ENCODE results near the gene ZNF490. TPM values are rescaled to one million over a fixed set of nuclear protein-coding genes. Genes with fewer than 3 reads are reported as not detected.
"Not testable (repeated sequence)": the region's sequence is repeated elsewhere in the genome, so short reads cannot be mapped to it uniquely, and the experiment has no call there.

The ZNF490 gene
- total RNA-seq = 10 to 100 TPM in 1 of 2 donors, 1 to 10 TPM in 1; 7.3 to 11.1 TPM

DNA sequence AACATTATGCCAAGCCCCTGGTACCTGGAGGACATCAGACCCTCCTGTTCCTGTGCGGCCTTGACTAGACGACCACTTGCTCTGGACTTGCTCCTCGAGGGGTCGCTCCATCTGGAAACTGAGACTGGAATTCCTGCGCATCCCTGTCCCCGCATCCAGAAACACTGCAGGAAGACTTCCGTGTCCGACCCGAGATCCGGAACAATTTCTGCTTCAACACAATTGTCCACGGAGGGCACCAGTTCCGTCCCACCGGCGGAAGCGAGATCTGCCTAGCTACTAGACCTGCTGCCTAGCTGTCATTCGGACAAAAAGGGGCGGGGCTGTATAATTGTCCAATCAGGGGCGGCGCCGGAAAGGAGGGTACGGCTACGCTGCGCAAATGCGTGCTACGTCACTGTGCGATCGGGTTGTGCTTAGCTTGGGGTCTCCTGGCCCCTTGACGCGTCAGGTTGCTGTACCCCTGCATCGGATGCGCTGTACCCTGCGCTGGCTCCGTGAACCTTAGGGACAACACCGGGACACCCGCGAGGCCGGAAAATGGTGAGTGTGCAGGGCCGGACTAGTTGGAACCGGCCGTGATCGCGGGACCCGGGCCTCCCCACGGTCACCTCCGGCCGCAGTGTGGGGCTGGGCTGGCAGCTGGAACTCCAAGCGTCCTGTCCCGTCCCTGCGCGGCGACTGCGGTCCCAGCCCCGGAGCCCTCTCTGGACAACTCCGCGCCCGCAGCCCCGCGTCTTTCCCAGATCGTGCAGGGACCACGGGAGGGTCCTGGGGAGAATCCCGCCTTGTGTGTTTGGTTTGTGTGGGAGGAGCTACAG lies at the start of gene ZNF490, which contains the start of gene ZNF791:
Gene ZNF490 (minus strand): TSS at position 274 of the 821 bp plus-strand sequence. CDS start 133 bp downstream, at position 141.
Gene ZNF791 (plus strand): TSS at position 381 of the 821 bp plus-strand sequence. CDS start 160 bp downstream, at position 541.
- H3K9me3 Mint-ChIP-seq = no peaks in the 10 kb centered on the region

DNA sequence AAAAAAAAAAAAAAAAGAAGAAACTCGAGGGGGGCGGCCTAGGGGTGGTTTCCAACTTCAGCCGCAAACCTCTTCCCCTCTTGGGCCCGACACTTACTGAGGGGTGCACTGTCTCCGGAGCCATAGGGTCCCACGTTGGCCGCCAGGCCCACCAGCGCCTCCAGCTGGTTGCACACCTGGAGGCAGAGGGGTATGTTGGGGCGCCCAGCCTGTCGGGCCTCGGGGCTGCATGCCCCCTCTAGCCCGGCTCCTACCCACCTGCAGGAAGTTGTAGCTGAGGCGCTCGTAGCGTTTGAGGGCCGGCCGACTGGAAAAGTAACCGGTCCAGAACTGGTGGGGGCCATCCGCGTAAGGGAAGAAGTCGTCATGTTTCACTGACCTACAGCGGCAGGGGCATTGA lies 47.4 kb upstream of the ZNF490 start:
- Mint-ChIP-seq H3K27ac (no peak overlapping the region), H3K36me3 (ENCODE audit: low read depth) (peaks cover 94% of the 10 kb centered on the region), H3K4me1 (peaks cover 5% of the 10 kb centered on the region), H3K9me3 (no peaks in the 10 kb centered on the region), H3K4me3 (no peak overlapping the region), H3K27me3 (no peaks in the 10 kb centered on the region)
- no peak for ATAC-seq (replicated peaks)

More for the DNA sequence above, at the start of gene ZNF490, which contains the start of gene ZNF791:
- Mint-ChIP-seq H3K4me1 (peaks cover 7% of the 10 kb centered on the region), H3K27me3 (no peaks in the 10 kb centered on the region), H3K4me3 (peak within 1 kb of the TSS; percentile 99), H3K27ac (peak within 1 kb of the TSS; percentile 94), H3K36me3 (ENCODE audit: low read depth) (peaks cover 38% of the 10 kb centered on the region)
- ATAC-seq (replicated peaks) = peak; percentile 96

DNA sequence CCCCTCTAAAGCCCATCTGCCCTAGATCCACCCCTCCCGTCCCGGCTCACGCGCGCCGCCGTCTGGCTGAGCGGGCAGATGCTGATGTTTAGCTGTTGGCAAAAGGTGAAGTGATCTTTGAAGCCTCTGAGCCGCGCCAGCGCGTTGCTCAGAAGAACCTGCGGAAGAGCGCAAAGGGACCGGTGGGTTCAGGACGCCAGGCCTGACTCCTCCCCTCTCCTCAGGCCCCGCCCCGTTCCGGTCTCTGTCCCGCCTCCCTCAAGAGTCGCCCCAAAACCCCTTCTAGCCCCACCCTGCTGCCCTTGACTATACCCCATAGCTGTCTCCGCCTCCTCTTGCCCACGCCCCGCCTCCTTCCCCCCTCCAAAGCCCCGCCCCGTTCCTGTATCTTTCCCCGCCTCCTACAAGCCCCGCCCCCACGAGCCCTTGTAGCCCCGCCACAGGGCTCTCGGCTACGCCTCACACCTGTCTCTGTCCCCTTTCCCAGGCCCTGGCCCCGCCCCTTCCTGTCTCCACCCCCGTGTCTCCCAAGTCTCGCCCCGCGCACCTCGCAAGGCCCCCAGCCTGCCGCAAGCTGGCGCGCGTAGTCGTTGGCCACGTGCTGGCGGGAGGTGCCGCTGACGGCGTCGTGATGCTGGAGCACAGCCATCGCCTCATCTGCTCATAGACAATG lies 46.4 kb upstream of the ZNF490 start:
- H3K27me3 Mint-ChIP-seq = no peaks in the 10 kb centered on the region
- no peaks in the 10 kb centered on the region for H3K9me3 Mint-ChIP-seq
- peaks cover 92% of the 10 kb centered on the region for H3K36me3 Mint-ChIP-seq (ENCODE audit: low read depth)
- no peak overlapping the region for H3K27ac Mint-ChIP-seq
- ATAC-seq (replicated peaks) = peak; percentile 53
- H3K4me3 Mint-ChIP-seq = no peak overlapping the region
- peaks cover 5% of the 10 kb centered on the region for H3K4me1 Mint-ChIP-seq

DNA sequence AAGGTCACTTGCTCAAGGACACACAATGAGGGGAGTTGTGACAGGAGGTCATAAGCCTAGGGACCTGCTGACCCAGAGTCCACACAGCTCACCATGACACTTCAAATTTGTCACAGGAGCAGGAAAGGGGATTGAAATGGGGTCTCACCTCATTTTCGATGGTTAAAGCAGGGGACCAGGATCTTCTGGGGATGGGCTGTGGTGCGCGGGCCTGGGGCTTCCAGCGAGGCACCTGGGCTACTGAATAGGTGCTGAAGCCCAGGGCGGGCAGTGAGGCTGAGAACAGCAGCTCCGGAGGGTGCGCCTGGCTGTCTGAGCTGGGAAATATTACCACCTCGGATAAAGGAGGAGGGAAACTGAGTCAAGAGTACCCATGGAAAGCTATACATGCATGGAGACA lies 44.9 kb upstream of the ZNF490 start:
- Mint-ChIP-seq H3K4me1 (peaks cover 5% of the 10 kb centered on the region), H3K9me3 (no peaks in the 10 kb centered on the region), H3K4me3 (no peak overlapping the region), H3K36me3 (ENCODE audit: low read depth) (peaks cover 91% of the 10 kb centered on the region), H3K27ac (peak overlapping the region; percentile 49), H3K27me3 (no peaks in the 10 kb centered on the region)
- ATAC-seq (replicated peaks) = no peak

DNA sequence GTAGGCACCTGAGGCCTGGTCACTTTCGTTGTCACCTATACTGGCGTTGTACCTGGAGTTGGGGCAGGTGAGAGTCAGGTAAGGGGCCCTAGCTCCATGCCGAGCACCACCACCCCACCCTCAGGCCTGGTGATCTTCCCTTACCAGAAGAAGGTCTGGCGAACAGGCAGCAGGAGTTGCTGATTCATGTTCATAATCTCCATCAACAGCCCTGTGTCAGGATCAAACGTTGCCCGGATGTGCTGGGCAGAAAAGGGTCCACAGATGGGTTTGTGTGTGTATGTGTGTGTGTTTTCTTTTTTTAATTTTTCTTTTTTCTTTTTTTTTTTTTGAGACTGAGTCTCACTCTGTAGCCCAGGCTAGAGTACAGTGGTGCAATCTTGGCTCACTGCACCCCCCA lies 41.6 kb upstream of the ZNF490 start:
- Mint-ChIP-seq H3K4me3 (no peak overlapping the region), H3K27ac (no peak overlapping the region), H3K4me1 (peaks cover 5% of the 10 kb centered on the region), H3K27me3 (no peaks in the 10 kb centered on the region), H3K9me3 (no peaks in the 10 kb centered on the region), H3K36me3 (ENCODE audit: low read depth) (peaks cover 77% of the 10 kb centered on the region)
- ATAC-seq (replicated peaks) = no peak

DNA sequence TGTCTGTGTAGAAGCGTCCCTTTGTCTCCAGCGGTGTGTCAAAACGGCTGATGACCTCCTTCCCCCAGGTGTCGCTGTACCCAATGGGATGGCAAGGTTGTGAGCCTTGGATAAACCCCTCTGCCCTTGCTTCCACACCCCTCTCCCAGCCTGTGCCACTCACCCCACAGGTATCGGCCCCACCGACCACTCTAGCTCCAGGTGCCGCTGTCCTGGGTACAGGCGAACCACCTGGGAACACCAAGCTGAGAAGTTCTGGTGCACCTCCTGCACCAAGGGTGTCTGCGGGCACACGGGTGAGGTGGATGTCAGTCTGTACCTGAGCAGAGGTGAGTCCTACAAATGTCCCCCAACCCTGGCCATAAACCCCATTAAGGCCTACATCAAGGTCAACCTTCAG lies 39.3 kb upstream of the ZNF490 start:
- no peak for ATAC-seq (replicated peaks)
- Mint-ChIP-seq H3K27ac (no peak overlapping the region), H3K4me3 (no peak overlapping the region), H3K27me3 (no peaks in the 10 kb centered on the region), H3K9me3 (no peaks in the 10 kb centered on the region), H3K36me3 (ENCODE audit: low read depth) (peaks cover 67% of the 10 kb centered on the region), H3K4me1 (no peaks in the 10 kb centered on the region)

DNA sequence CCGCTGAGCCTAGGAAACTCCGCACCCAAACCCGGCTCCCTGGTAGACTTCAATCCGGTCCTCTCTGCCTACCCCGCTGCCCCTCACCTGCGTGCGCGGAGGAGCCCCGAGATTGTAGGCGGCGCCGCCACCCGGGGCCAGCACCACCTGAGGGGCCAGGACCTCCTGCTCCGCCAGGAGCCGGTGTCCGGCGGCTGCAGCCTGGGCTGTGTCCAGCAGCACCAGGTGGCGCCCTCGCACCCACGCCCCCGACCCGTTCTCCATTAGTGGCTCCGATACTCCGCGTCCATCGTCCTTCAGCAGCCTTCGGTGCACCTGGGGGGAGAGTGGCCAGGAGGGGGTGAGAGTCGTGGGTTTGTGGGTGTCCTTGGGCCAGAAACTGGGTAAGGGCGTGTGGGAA lies 37.5 kb upstream of the ZNF490 start:
- Mint-ChIP-seq H3K9me3 (no peaks in the 10 kb centered on the region), H3K36me3 (ENCODE audit: low read depth) (peaks cover 67% of the 10 kb centered on the region), H3K4me3 (no peak overlapping the region), H3K27ac (no peak overlapping the region), H3K4me1 (no peaks in the 10 kb centered on the region), H3K27me3 (no peaks in the 10 kb centered on the region)
- ATAC-seq (replicated peaks) = no peak

DNA sequence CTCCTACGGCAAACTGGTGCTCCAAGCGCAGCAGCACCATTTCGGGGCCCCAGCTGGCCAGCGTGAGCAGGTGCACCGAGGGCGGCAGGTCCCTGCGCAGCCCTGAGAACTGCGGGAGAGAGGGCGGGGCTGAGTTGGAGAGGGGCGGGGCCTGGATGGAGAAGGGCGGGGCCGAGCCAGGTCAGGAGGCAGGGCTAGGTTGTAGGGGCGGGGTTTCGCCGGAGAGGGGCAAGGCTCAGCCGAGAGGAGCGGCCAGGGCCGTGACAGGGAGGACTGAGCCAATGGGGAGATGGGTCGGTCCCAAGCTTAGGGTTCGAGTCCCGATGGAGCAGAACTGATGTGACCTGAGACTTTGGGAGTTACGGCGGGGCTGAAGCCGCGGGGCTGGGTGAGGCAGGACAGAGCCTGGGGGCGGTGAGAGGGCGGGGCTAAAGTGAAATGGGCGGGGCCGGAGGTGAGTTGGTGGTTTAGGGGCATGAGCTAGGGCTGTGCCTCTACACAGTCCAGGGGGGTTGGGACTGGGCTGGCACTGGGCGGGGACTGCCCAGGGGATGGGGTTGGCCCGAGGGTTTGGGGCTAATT lies 37.0 kb upstream of the ZNF490 start:
- Mint-ChIP-seq H3K4me3 (no peak overlapping the region), H3K9me3 (no peaks in the 10 kb centered on the region), H3K27me3 (no peaks in the 10 kb centered on the region), H3K27ac (no peak overlapping the region), H3K4me1 (no peaks in the 10 kb centered on the region), H3K36me3 (ENCODE audit: low read depth) (peaks cover 66% of the 10 kb centered on the region)
- peak; percentile 76 for ATAC-seq (replicated peaks)

DNA sequence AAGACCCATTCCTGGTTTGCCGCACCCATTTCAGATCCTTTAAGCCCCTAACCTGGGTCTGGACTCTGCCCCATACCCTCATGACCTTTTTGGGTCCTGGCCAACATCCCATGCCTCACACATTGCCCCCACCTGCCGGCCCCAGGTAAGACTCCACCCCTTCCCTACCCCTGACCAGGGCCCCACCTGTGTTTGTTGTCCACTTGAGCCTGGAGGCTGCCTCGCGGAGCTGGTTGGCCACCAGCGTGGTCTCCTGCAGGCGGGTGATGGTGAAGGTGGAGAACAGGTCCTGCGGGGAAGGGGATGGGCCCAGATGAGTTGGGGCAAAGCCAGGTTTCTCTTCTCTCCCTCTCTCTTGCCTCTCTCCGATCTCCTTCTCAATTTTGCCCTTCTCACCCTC lies 36.4 kb upstream of the ZNF490 start:
- H3K9me3 Mint-ChIP-seq = no peaks in the 10 kb centered on the region
- H3K27ac Mint-ChIP-seq = no peak overlapping the region
- no peak for ATAC-seq (replicated peaks)
- H3K36me3 Mint-ChIP-seq (ENCODE audit: low read depth) = peaks cover 61% of the 10 kb centered on the region
- no peak overlapping the region for H3K4me3 Mint-ChIP-seq
- H3K27me3 Mint-ChIP-seq = no peaks in the 10 kb centered on the region
- H3K4me1 Mint-ChIP-seq = no peaks in the 10 kb centered on the region

DNA sequence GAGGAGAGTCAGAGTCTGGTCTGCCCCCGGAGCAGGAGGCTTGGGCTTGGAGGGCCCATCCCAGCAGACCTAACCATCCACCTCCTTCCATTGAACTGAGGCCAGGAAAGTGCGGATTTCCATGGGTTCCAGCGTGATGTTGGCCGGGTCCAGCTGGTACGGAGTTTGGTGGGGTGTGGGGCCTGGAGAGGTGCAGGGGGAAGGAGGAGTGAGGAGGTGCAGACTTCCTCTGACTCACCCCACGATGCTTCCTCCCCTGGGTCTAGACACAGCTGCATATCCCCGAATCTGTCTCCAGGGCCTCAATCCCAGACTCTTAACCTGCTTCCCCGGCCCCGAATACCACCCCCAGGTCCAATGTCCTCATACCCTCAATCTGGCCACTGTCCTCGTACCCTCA lies 35.9 kb upstream of the ZNF490 start:
- Mint-ChIP-seq H3K36me3 (ENCODE audit: low read depth) (peaks cover 56% of the 10 kb centered on the region), H3K27me3 (no peaks in the 10 kb centered on the region), H3K4me1 (no peaks in the 10 kb centered on the region), H3K4me3 (no peak overlapping the region), H3K9me3 (no peaks in the 10 kb centered on the region), H3K27ac (no peak overlapping the region)
- ATAC-seq (replicated peaks) = no peak

DNA sequence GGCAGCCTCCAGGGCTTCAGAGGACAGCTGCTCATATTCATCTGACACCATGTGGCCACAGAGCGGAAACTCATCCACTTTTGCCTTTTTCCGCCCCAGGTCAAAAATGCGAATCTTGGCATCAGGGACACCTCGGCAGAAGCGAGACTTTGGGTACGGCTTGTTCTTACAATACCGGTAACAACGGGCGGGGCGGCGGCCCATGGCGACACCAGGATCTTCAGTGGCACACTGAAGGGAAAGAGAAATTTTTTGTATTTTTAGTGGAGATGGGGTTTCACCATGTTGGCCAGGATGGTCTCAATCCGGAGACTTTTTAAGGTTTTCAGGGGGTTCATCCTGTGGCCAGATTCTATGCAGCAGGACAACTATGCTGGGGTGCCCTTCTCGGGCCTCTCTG lies 33.1 kb upstream of the ZNF490 start:
- peaks cover 34% of the 10 kb centered on the region for H3K36me3 Mint-ChIP-seq (ENCODE audit: low read depth)
- not testable (repeated sequence) for H3K27me3 Mint-ChIP-seq; H3K9me3 Mint-ChIP-seq; H3K4me1 Mint-ChIP-seq; ATAC-seq (replicated peaks); H3K4me3 Mint-ChIP-seq; H3K27ac Mint-ChIP-seq

DNA sequence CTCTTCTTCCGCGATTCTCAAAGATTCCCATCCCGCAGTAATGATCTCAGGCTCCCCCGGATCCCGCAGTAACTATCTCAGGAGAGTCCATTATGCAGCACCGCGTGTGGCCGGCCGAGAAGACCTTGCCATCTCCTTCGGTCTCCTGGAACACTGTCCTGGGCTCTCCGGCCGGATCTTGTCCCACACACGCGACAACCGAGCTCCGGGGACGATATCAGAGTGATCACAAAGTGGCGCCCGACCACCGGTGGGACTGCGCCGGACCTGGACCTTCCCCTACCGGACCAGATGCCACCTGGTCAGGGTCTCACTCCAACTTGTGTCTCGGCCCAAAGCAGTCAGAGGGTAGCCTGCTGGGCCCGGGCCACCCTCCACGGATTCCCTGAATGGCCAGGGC lies 31.9 kb upstream of the ZNF490 start:
- Mint-ChIP-seq H3K4me3 (no peak overlapping the region), H3K27ac (no peak overlapping the region), H3K27me3 (no peaks in the 10 kb centered on the region), H3K36me3 (ENCODE audit: low read depth) (peaks cover 30% of the 10 kb centered on the region), H3K9me3 (no peaks in the 10 kb centered on the region), H3K4me1 (no peaks in the 10 kb centered on the region)
- no peak for ATAC-seq (replicated peaks)

DNA sequence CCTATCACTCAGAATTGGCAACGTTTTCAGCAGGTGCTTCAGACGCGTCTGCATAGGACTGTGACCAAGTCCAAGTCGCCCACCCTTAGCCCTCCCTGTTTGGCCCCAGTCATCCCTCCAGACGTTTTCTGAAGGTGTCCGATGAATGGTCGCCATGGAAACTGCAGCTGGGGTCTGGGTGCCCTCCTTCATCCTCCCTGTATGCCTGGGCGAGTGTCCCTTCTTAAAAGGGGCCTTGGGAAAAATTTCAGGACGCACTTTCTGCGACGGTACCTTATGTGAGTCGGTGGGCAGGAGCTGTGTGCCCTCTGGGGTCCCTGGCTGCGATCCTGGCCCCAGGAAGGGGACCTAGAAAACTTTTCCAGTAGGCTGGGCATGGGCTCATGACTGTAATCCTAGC lies 30.8 kb upstream of the ZNF490 start:
- no peak overlapping the region for H3K27ac Mint-ChIP-seq
- peaks cover 20% of the 10 kb centered on the region for H3K36me3 Mint-ChIP-seq (ENCODE audit: low read depth)
- H3K4me1 Mint-ChIP-seq = no peaks in the 10 kb centered on the region
- H3K4me3 Mint-ChIP-seq = peak overlapping the region; percentile 20
- ATAC-seq (replicated peaks) = no peak
- H3K27me3 Mint-ChIP-seq = no peaks in the 10 kb centered on the region
- H3K9me3 Mint-ChIP-seq = no peaks in the 10 kb centered on the region

DNA sequence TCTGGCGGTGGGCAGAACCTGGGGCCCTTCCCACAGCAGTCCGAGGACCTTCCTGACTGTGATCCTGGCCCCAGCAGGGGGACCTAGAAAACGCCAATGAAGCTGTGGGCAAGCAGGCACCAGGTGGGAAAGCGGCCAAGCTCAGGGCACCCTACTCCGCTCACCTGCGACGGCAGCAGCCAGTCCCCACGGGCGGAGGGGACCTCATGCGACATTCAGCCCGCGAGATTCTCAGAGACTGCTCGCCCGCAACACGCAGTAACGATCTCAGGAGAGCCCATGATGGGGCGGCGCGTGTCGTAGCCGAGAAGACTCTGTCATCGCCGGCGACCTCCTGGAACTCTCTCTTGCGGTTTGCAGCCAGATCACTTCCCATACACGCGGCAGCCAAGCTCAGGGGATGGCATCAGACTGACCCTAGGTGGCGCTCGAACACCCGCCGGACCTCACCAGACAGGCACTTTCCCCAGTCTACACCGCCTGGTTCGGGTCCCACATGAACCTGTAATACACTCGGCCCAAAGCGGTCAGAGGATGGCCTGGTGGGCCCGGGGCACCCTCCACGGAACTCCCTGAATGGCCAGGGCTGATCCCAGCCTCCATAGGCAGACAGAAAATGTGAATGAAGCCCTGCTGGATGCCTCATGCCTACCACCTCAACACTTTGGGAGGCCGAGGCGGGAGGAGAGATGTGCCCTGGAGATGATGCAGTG lies 29.4 kb upstream of the ZNF490 start:
- H3K27ac Mint-ChIP-seq = peak overlapping the region; percentile 69
- peaks cover 3% of the 10 kb centered on the region for H3K4me1 Mint-ChIP-seq
- H3K9me3 Mint-ChIP-seq = no peaks in the 10 kb centered on the region
- peak; percentile 96 for ATAC-seq (replicated peaks)
- peaks cover 15% of the 10 kb centered on the region for H3K36me3 Mint-ChIP-seq (ENCODE audit: low read depth)
- peak overlapping the region; percentile 69 for H3K4me3 Mint-ChIP-seq
- no peaks in the 10 kb centered on the region for H3K27me3 Mint-ChIP-seq
